ENCODE measurements around the gene SH2B3.

Gene SH2B3

DNA sequence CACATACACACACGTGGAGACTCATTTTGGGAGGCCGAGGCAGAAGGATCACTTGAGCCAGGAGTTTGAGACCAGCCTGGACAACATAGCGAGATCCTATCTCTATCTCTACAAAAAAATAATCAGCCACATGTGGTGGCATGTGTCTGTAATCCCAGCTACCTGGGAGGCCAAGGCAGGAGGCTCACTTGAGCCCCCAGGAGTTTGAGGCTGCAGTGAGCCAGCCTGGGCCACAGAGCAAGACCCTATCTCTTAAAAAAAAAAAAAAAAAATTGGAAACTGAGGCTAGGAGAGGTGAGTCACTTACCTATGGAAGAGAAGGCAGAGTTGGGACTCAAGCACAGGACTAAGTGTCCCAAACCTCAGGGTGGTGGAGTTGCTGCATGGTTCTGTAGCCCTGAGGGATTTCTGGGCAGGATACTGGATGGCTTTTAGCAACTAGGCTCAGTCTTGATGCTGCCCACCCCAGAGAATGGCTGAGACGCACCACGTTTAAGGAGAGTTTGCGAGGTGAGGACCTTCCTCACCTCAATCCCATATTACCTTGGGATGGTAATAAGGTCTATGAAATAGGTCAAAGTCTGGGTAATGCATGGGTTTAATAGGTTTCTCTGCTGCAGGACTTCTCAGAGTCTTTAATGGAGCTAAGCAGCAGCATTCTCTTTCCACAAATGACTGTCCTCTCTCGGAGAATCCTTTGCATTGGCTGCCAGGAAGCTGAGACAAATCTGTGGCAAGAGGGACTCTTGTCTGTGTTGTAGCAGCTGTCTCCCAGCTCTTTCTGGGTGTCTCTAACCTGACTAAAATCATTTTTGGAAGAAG, 35.6 kb downstream of the SH2B3 start:
- H4K20me1 ChIP-seq (ENCODE audit: low read depth, low read length) = no peaks in the 10 kb centered on the region; the same call in 1 of the 2 replicates
- H3F3A ChIP-seq (ENCODE audit: insufficient read depth) = peaks cover 13% of the 10 kb centered on the region; the same call in 1 of the 2 replicates
- H3K9me3 ChIP-seq (ENCODE audit: insufficient read depth, low read length) = no peaks in the 10 kb centered on the region
- H3K9me2 ChIP-seq (replicated peaks; ENCODE audit: insufficient read depth, low read length) = no peaks in the 10 kb centered on the region
- no peak overlapping the region for H3K4me2 ChIP-seq (ENCODE audit: low read depth, low read length, poor library complexity, severe bottlenecking)
- H3K79me2 ChIP-seq (ENCODE audit: insufficient read depth, low read length) = peaks cover 45% of the 10 kb centered on the region; the same call in 1 of the 2 replicates
- no peaks in the 10 kb centered on the region for H3K36me3 ChIP-seq (ENCODE audit: low read length)
- H3K9ac ChIP-seq (ENCODE audit: low read length) = no peak overlapping the region
- no peak overlapping the region for H3K4me3 ChIP-seq (ENCODE audit: insufficient read depth, low read length, poor library complexity, severe bottlenecking)
- no peak overlapping the region for H2AFZ ChIP-seq (ENCODE audit: low read depth, low read length, severe bottlenecking)
- TF ChIP-seq EZH2phosphoT487 (conservative IDR thresholded peaks at IDR 0.05; ENCODE audit: low read length) = no peak
- TF ChIP-seq, protein P1, sequence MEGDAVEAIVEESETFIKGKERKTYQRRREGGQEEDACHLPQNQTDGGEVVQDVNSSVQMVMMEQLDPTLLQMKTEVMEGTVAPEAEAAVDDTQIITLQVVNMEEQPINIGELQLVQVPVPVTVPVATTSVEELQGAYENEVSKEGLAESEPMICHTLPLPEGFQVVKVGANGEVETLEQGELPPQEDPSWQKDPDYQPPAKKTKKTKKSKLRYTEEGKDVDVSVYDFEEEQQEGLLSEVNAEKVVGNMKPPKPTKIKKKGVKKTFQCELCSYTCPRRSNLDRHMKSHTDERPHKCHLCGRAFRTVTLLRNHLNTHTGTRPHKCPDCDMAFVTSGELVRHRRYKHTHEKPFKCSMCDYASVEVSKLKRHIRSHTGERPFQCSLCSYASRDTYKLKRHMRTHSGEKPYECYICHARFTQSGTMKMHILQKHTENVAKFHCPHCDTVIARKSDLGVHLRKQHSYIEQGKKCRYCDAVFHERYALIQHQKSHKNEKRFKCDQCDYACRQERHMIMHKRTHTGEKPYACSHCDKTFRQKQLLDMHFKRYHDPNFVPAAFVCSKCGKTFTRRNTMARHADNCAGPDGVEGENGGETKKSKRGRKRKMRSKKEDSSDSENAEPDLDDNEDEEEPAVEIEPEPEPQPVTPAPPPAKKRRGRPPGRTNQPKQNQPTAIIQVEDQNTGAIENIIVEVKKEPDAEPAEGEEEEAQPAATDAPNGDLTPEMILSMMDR (IDR thresholded peaks at IDR 0.05; ENCODE audit: insufficient read depth, low read length, poor library complexity, severe bottlenecking) = no peak
- peak overlapping the region; percentile 2; the same call in 1 of the 2 replicates for H3K27ac ChIP-seq (ENCODE audit: low read depth, low read length)
- H3K27me3 ChIP-seq (ENCODE audit: low read length) = no peaks in the 10 kb centered on the region

DNA sequence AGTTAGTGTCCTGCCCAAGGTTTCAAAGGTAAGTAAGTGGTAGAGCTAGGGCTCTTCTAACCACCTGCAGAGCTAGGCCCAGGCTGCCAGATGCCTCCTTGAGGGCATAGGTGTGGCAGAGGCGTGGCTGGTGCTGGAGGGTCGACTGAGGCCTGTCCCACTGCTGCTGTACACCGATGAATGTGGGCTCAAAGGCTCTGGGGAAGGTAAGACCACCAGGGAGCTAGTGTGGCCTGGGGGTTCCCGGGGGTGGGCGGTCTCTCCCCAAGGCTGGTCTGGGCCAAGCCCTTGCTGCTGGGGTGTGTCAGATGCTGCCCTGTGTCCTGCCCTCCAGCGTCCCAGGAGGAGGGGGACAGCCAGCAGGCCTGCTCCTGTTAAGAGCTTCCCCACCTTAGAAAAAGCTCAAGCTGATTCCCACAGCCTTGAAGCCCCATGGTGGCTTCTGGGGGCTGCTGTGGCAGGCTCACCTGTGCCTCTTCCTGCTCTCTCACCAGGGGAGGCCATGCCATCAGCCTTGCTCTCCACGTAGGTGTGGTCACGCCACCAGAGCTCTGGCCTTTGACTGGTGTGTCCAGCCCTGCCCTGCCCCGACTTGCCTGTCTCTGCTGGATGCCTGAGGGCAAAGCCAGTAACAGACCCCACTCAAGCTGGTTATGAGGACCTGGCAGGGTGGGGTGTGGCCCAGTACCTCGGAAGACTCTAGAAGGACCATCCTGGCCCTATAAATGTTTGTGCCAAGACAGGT, 36.8 kb downstream of the SH2B3 start:
- Histone ChIP-seq H3K79me2 (ENCODE audit: insufficient read depth, low read length) (peaks cover 34% of the 10 kb centered on the region; the same call in 1 of the 2 replicates), H3K4me2 (ENCODE audit: low read depth, low read length, poor library complexity, severe bottlenecking) (no peak overlapping the region), H3F3A (ENCODE audit: insufficient read depth) (peaks cover 13% of the 10 kb centered on the region; the same call in 1 of the 2 replicates), H4K20me1 (ENCODE audit: low read depth, low read length) (no peaks in the 10 kb centered on the region; the same call in 1 of the 2 replicates), H3K27ac (ENCODE audit: low read depth, low read length) (peak overlapping the region; percentile 10; the same call in 1 of the 2 replicates), H3K4me3 (ENCODE audit: insufficient read depth, low read length, poor library complexity, severe bottlenecking) (no peak overlapping the region), H3K36me3 (ENCODE audit: low read length) (no peaks in the 10 kb centered on the region), H3K9me2 (replicated peaks; ENCODE audit: insufficient read depth, low read length) (no peaks in the 10 kb centered on the region), H3K9ac (ENCODE audit: low read length) (no peak overlapping the region), H2AFZ (ENCODE audit: low read depth, low read length, severe bottlenecking) (no peak overlapping the region), H3K9me3 (ENCODE audit: insufficient read depth, low read length) (no peaks in the 10 kb centered on the region), H3K27me3 (ENCODE audit: low read length) (no peaks in the 10 kb centered on the region)
- TF ChIP-seq, protein P1 (IDR thresholded peaks at IDR 0.05; ENCODE audit: insufficient read depth, low read length, poor library complexity, severe bottlenecking) = no peak
- no peak for TF ChIP-seq EZH2phosphoT487 (conservative IDR thresholded peaks at IDR 0.05; ENCODE audit: low read length)

DNA sequence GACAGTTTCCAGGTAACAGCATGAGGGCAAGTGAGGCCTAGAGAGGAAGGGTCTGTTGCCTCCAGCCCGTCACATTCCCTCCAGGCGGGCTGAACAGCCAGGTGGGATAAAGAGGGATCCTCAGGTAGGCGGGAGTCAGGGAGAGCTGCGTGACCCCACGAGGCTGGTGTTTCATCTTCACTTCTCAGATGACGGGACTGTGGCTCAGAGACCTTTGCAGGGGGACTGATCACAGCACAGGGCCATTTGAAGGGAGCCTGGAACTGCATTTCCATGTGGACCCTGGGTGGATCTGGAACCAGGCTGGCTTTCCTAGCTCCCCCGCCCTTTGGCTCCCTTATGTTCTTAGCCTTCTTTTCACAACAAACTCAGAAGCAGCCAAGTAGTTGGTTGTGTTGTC, 37.4 kb downstream of the SH2B3 start:
- TF ChIP-seq, protein P1 (IDR thresholded peaks at IDR 0.05; ENCODE audit: insufficient read depth, low read length, poor library complexity, severe bottlenecking) = no peak
- TF ChIP-seq EZH2phosphoT487 (conservative IDR thresholded peaks at IDR 0.05; ENCODE audit: low read length) = no peak
- Histone ChIP-seq H4K20me1 (ENCODE audit: low read depth, low read length) (no peaks in the 10 kb centered on the region; the same call in 1 of the 2 replicates), H3K27ac (ENCODE audit: low read depth, low read length) (peak overlapping the region; percentile 68; the same call in 1 of the 2 replicates), H3K9me2 (replicated peaks; ENCODE audit: insufficient read depth, low read length) (no peaks in the 10 kb centered on the region), H3K4me2 (ENCODE audit: low read depth, low read length, poor library complexity, severe bottlenecking) (no peak overlapping the region), H3K36me3 (ENCODE audit: low read length) (no peaks in the 10 kb centered on the region), H3K9me3 (ENCODE audit: insufficient read depth, low read length) (no peaks in the 10 kb centered on the region), H3K79me2 (ENCODE audit: insufficient read depth, low read length) (peaks cover 30% of the 10 kb centered on the region; the same call in 1 of the 2 replicates), H2AFZ (ENCODE audit: low read depth, low read length, severe bottlenecking) (no peak overlapping the region), H3K9ac (ENCODE audit: low read length) (no peak overlapping the region), H3K27me3 (ENCODE audit: low read length) (no peaks in the 10 kb centered on the region), H3F3A (ENCODE audit: insufficient read depth) (peaks cover 13% of the 10 kb centered on the region; the same call in 1 of the 2 replicates), H3K4me3 (ENCODE audit: insufficient read depth, low read length, poor library complexity, severe bottlenecking) (no peak overlapping the region)

All from SU-DHL-6 (cell line).